T-cell (primary cell): ENCODE measurements around the gene SPTB. TPM values are rescaled to one million over a fixed set of nuclear protein-coding genes. Genes with fewer than 3 reads are reported as not detected.

Experiments used
- ATAC-seq, 4 experiments: fragments of 200-7000 bp in 3 of 4; fragments of 150-1000 bp in 1 of 4; cut with Tn5 transposase; replicated peaks in 1 of 4; 1 replicate in 3 of 4; 2 replicates in 1 of 4; pipeline ENCODE4 v1.10.0; 2021; ENCODE audit warnings: moderate library complexity in 3 of 4, mild to moderate bottlenecking in 2 of 4, moderate number of reproducible peaks in 1 of 4
- CTCF ChIA-PET, 2 donors: fragments of 300-600 bp; sonication (Branson Sonifier 250); formaldehyde crosslinking; loops; one replicate each; lab custom pipeline; 2022; ENCODE audit warnings: antibody characterized with exemption in 2 of 2; lab: Charles Lee
- POLR2A ChIA-PET, 2 donors: fragments of 300-600 bp; sonication (Branson Sonifier 250); formaldehyde crosslinking; loops; one replicate each; lab custom pipeline; 2022; ENCODE audit warnings: antibody characterized with exemption in 2 of 2; lab: Charles Lee
- DNase-seq, 35 experiments: peaks; one replicate each; pipeline versions ENCODE4 v3.0.0 to v3.0.0-alpha.2; 2013 to 2023
- H3K27ac ChIP-seq: one replicate; pipeline ENCODE4 v1.5.1; 2013; ENCODE audit warnings: low read length
- H3K27me3 ChIP-seq, 2 experiments: replicated peaks in 1 of 2; 1 replicate in 1 of 2; 2 replicates in 1 of 2; pipeline versions ENCODE4 v1.6.1 to v1.7.0; 2013; ENCODE audit warnings: low read length in 1 of 2, mixed read lengths in 1 of 2; ENCODE audit not compliant: control insufficient read depth in 2 of 2, insufficient read depth in 2 of 2; ENCODE audit errors: extremely low read depth in 1 of 2
- H3K36me3 ChIP-seq, 2 donors: 1 replicate in 1 of 2; 2 replicates in 1 of 2; pipeline versions ENCODE4 v1.6.1 to v1.7.0; 2013; ENCODE audit warnings: low read length in 1 of 2; ENCODE audit not compliant: control insufficient read depth in 2 of 2, insufficient read depth in 1 of 2; ENCODE audit errors: extremely low read depth in 1 of 2
- H3K4me1 ChIP-seq, 2 experiments: 1 replicate in 1 of 2; 2 replicates in 1 of 2; pipeline versions ENCODE4 v1.6.1 to v1.7.0; 2013; ENCODE audit warnings: low read length in 2 of 2, mixed read lengths in 1 of 2; ENCODE audit not compliant: insufficient read depth in 2 of 2, control insufficient read depth in 1 of 2; ENCODE audit errors: extremely low read depth in 1 of 2
- H3K4me3 ChIP-seq, 2 donors: 1 replicate in 1 of 2; 2 replicates in 1 of 2; pipeline versions ENCODE4 v1.5.1 to v1.7.0; 2013; ENCODE audit warnings: mild to moderate bottlenecking in 2 of 2, low read length in 1 of 2, moderate library complexity in 1 of 2; ENCODE audit not compliant: control insufficient read depth in 1 of 2; ENCODE audit errors: extremely low read depth in 1 of 2
- H3K9me3 ChIP-seq: 2 replicates; pipeline ENCODE4 v1.7.0; 2013
- H3K27ac Mint-ChIP-seq, 2 donors: one replicate each; pipeline ENCODE4 v1.8.0; 2020 to 2021; ENCODE audit warnings: mild to moderate bottlenecking in 2 of 2, mixed read lengths in 2 of 2
- H3K27me3 Mint-ChIP-seq, 2 donors: one replicate each; pipeline ENCODE4 v1.8.0; 2021 to 2022; ENCODE audit warnings: mixed read lengths in 2 of 2
- H3K36me3 Mint-ChIP-seq: one replicate; pipeline ENCODE4 v1.8.0; 2021; ENCODE audit warnings: mixed read lengths
- H3K4me1 Mint-ChIP-seq, 3 donors: one replicate each; pipeline ENCODE4 v1.8.0; 2020 to 2022; ENCODE audit warnings: mixed read lengths in 3 of 3, mild to moderate bottlenecking in 1 of 3
- H3K4me3 Mint-ChIP-seq, 3 donors: one replicate each; pipeline ENCODE4 v1.8.0; 2020 to 2022; ENCODE audit warnings: mild to moderate bottlenecking in 3 of 3, mixed read lengths in 3 of 3, moderate library complexity in 3 of 3
- H3K9me3 Mint-ChIP-seq, 3 donors: one replicate each; pipeline ENCODE4 v1.8.0; 2020 to 2022; ENCODE audit warnings: mixed read lengths in 3 of 3
- WGBS: methylation state at CpG from one replicate; pipeline ENCODE4 v1.1.5; 2013; ENCODE audit warnings: missing lambda C conversion rate; ENCODE audit not compliant: insufficient coverage; 5-methylcytosine and 5-hydroxymethylcytosine counted together
- total RNA-seq, 35 experiments: library from RNA in 6 of 35; stranded (reverse) in 6 of 35; fragments of 120-200 nt in 1 of 35; gene quantifications; one replicate each; pipeline versions ENCODE4 v1.2.1 to v1.2.4 and lab custom pipeline; 2013 to 2026

The SPTB gene
- total RNA-seq, 5 donors from 2014 or later (not counting 1 experiment from before 2014, with no cell fraction given) = 0.07 to 0.13 (median 0.09) TPM

- peak overlapping the region; percentile 81 to 86 for H3K27ac Mint-ChIP-seq
- DNase-seq (no peak), ATAC-seq (no peak)
- Histone ChIP-seq H3K36me3 (peaks cover 4 to 14% of the 10 kb centered on the region in 2 donors), H3K4me3 (no peak overlapping the region), H3K4me1 (peaks cover 6 to 29% of the 10 kb centered on the region in 2 experiments), H3K9me3 (no peaks in the 10 kb centered on the region), H3K27me3 (peaks cover 0 to 3% of the 10 kb centered on the region in 2 experiments), H3K27ac (peak overlapping the region; percentile 2)
- no peak overlapping the region for H3K4me3 Mint-ChIP-seq
- 65% methylated on average over 4 of the region's 12 CpGs for WGBS
- ChIA-PET POLR2A (no interaction called here), CTCF (no interaction called here)
- H3K27me3 Mint-ChIP-seq = no peaks in the 10 kb centered on the region
- H3K36me3 Mint-ChIP-seq = peaks cover 15% of the 10 kb centered on the region
- no peaks in the 10 kb centered on the region for H3K9me3 Mint-ChIP-seq
- peaks cover 12 to 37% (median 18%) of the 10 kb centered on the region in 3 donors for H3K4me1 Mint-ChIP-seq
Observed at GRCh38 chr14:64746298-64747250, 133.1 kb downstream of the SPTB start.

GRCh38 chr14:64745511-64746091, 134.1 kb downstream of the SPTB start:
- POLR2A ChIA-PET = no interaction called here
- no peak for DNase-seq
- Histone ChIP-seq H3K4me1 (peaks cover 6 to 29% of the 10 kb centered on the region in 2 experiments), H3K27ac (peak overlapping the region; percentile 7), H3K4me3 (no peak overlapping the region), H3K27me3 (peaks cover 0 to 3% of the 10 kb centered on the region in 2 experiments), H3K36me3 (peaks cover 4 to 20% of the 10 kb centered on the region in 2 donors), H3K9me3 (no peaks in the 10 kb centered on the region)
- peaks cover 12 to 37% (median 18%) of the 10 kb centered on the region in 3 donors for H3K4me1 Mint-ChIP-seq
- ATAC-seq = peak in 2 of 4 experiments; percentile 52 to 53
- peak overlapping the region; percentile 74 to 83 for H3K27ac Mint-ChIP-seq
- WGBS = 64% methylated on average over 6 of the region's 8 CpGs
- CTCF ChIA-PET = no interaction called here
- H3K36me3 Mint-ChIP-seq = peaks cover 19% of the 10 kb centered on the region
- no peaks in the 10 kb centered on the region for H3K9me3 Mint-ChIP-seq
- no peak overlapping the region for H3K4me3 Mint-ChIP-seq
- H3K27me3 Mint-ChIP-seq = no peaks in the 10 kb centered on the region

GRCh38 chr14:64743061-64743460, 136.6 kb downstream of the SPTB start:
- Mint-ChIP-seq H3K4me3 (no peak overlapping the region), H3K36me3 (peaks cover 25% of the 10 kb centered on the region), H3K4me1 (peaks cover 12 to 34% (median 18%) of the 10 kb centered on the region in 3 donors), H3K27ac (no peak overlapping the region), H3K27me3 (no peaks in the 10 kb centered on the region), H3K9me3 (no peaks in the 10 kb centered on the region)
- ATAC-seq = no peak
- ChIA-PET CTCF (no interaction called here), POLR2A (no interaction called here)
- Histone ChIP-seq H3K4me1 (peaks cover 6 to 20% of the 10 kb centered on the region in 2 experiments), H3K4me3 (no peak overlapping the region), H3K27ac (no peak overlapping the region), H3K27me3 (peaks cover 0 to 2% of the 10 kb centered on the region in 2 experiments), H3K9me3 (no peaks in the 10 kb centered on the region), H3K36me3 (peaks cover 4 to 32% of the 10 kb centered on the region in 2 donors)
- 94% methylated on average over 25 of the region's 27 CpGs for WGBS
- no peak for DNase-seq

- H3K27me3 ChIP-seq = peaks cover 0 to 2% of the 10 kb centered on the region in 2 experiments
- peaks cover 25% of the 10 kb centered on the region for H3K36me3 Mint-ChIP-seq
- DNase-seq = no peak
- peaks cover 12 to 24% (median 14%) of the 10 kb centered on the region in 3 donors for H3K4me1 Mint-ChIP-seq
- H3K27ac ChIP-seq = no peak overlapping the region
- WGBS = 97% methylated on average over 14 of the region's 15 CpGs
- no peaks in the 10 kb centered on the region for H3K9me3 Mint-ChIP-seq
- no peak overlapping the region for H3K4me3 ChIP-seq
- POLR2A ChIA-PET = no interaction called here
- ATAC-seq = no peak
- no peak overlapping the region for H3K4me3 Mint-ChIP-seq
- peaks cover 6 to 27% of the 10 kb centered on the region in 2 experiments for H3K4me1 ChIP-seq
- H3K36me3 ChIP-seq = peaks cover 4 to 36% of the 10 kb centered on the region in 2 donors
- CTCF ChIA-PET = interaction anchor here in 1 of 2 donors (0.6 kb wide), 1 partner anchor 11 kb away, joined by 3 read pairs; no protein-coding TSS in a partner anchor
- H3K9me3 ChIP-seq = no peaks in the 10 kb centered on the region
- H3K27ac Mint-ChIP-seq = no peak overlapping the region
- H3K27me3 Mint-ChIP-seq = no peaks in the 10 kb centered on the region
Observed at GRCh38 chr14:64741961-64742360, 137.7 kb downstream of the SPTB start.

- ATAC-seq = no peak
- H3K36me3 Mint-ChIP-seq = peaks cover 25% of the 10 kb centered on the region
- WGBS = 91% methylated on average over 15 of the region's 15 CpGs
- ChIA-PET CTCF (no interaction called here), POLR2A (no interaction called here)
- no peak overlapping the region for H3K27ac Mint-ChIP-seq
- peaks cover 6 to 27% of the 10 kb centered on the region in 2 experiments for H3K4me1 ChIP-seq
- no peak overlapping the region for H3K4me3 Mint-ChIP-seq
- DNase-seq = no peak
- no peaks in the 10 kb centered on the region for H3K27me3 Mint-ChIP-seq
- peaks cover 4 to 44% of the 10 kb centered on the region in 2 donors for H3K36me3 ChIP-seq
- no peak overlapping the region for H3K27ac ChIP-seq
- no peak overlapping the region for H3K4me3 ChIP-seq
- H3K27me3 ChIP-seq = peaks cover 0 to 2% of the 10 kb centered on the region in 2 experiments
- H3K9me3 Mint-ChIP-seq = no peaks in the 10 kb centered on the region
- H3K4me1 Mint-ChIP-seq = peaks cover 11 to 17% (median 12%) of the 10 kb centered on the region in 3 donors
- no peaks in the 10 kb centered on the region for H3K9me3 ChIP-seq
Observed at GRCh38 chr14:64741200-64741599, 138.5 kb downstream of the SPTB start.

GRCh38 chr14:64738281-64738804, 141.4 kb downstream of the SPTB start:
- Histone ChIP-seq H3K36me3 (peaks cover 0 to 48% of the 10 kb centered on the region in 2 donors), H3K27me3 (peaks cover 0 to 2% of the 10 kb centered on the region in 2 experiments), H3K4me1 (peaks cover 0 to 40% of the 10 kb centered on the region in 2 experiments), H3K4me3 (no peak overlapping the region), H3K9me3 (no peaks in the 10 kb centered on the region), H3K27ac (no peak overlapping the region)
- DNase-seq (no peak), ATAC-seq (no peak)
- Mint-ChIP-seq H3K27ac (no peak overlapping the region), H3K36me3 (peaks cover 21% of the 10 kb centered on the region), H3K27me3 (no peaks in the 10 kb centered on the region), H3K4me1 (peaks cover 16 to 24% (median 17%) of the 10 kb centered on the region in 3 donors), H3K9me3 (no peaks in the 10 kb centered on the region), H3K4me3 (no peak overlapping the region)
- CTCF ChIA-PET = interaction anchor here in 1 of 2 donors (0.6 kb wide), 1 partner anchor 263 kb away, joined by 3 read pairs; no protein-coding TSS in a partner anchor
- 80% methylated on average over 7 of the region's 9 CpGs for WGBS
- POLR2A ChIA-PET = no interaction called here
